ENCODE data around the gene TMC7. TPM values are rescaled to one million over a fixed set of nuclear protein-coding genes. Genes with fewer than 3 reads are reported as not detected.

Gene TMC7
- total RNA-seq, 1 donor from 2014 or later, result 3.6 TPM

- DNase-seq (ENCODE audit: low read depth in 2 of 2), result peak; percentile 45 to 72
Observed at GRCh38 chr16:19029980-19030379, 46.2 kb downstream of the TMC7 start.

GRCh38 chr16:19031738-19032137 is 48.0 kb downstream of the TMC7 start:
- no peak for DNase-seq (ENCODE audit: low read depth in 2 of 2)

GRCh38 chr16:19033761-19034160 is 50.0 kb downstream of the TMC7 start:
- no peak for DNase-seq (ENCODE audit: low read depth in 2 of 2)

- no peak for DNase-seq (ENCODE audit: low read depth in 2 of 2)
Observed at GRCh38 chr16:19040400-19040799, 56.7 kb downstream of the TMC7 start.

- no peak for DNase-seq (ENCODE audit: low read depth in 2 of 2)
Observed at GRCh38 chr16:19044769-19045168, 61.0 kb downstream of the TMC7 start.

- no peak for DNase-seq (ENCODE audit: low read depth in 2 of 2)
Observed at GRCh38 chr16:19046062-19046461, 62.3 kb downstream of the TMC7 start.

- peak; percentile 26 to 58 for DNase-seq (ENCODE audit: low read depth in 2 of 2)
Observed at GRCh38 chr16:19062706-19063105, 79.0 kb downstream of the TMC7 start.

- DNase-seq (ENCODE audit: low read depth in 2 of 2), result no peak
Observed at GRCh38 chr16:19066988-19067348, 83.2 kb downstream of the TMC7 start.

GRCh38 chr16:19067349-19068236 is 83.9 kb downstream of the TMC7 start, which contains the start of gene COQ7:
Gene COQ7 (plus strand): TSS chr16:19067614. CDS start chr16:19067665, 51 bp downstream.
- DNase-seq (ENCODE audit: low read depth in 2 of 2), result peak; percentile 100

GRCh38 chr16:19068237-19068815 is 84.6 kb downstream of the TMC7 start:
- no peak for DNase-seq (ENCODE audit: low read depth in 2 of 2)

GRCh38 chr16:19071811-19072777 is 88.4 kb downstream of the TMC7 start:
- DNase-seq (ENCODE audit: low read depth in 2 of 2), result peak; percentile 76 to 87

- DNase-seq (ENCODE audit: low read depth in 2 of 2), result no peak
Observed at GRCh38 chr16:19073344-19073743, 89.6 kb downstream of the TMC7 start.

GRCh38 chr16:19073863-19074262 is 90.1 kb downstream of the TMC7 start:
- no peak for DNase-seq (ENCODE audit: low read depth in 2 of 2)

- no peak for DNase-seq (ENCODE audit: low read depth in 2 of 2)
Observed at GRCh38 chr16:19075511-19075910, 91.8 kb downstream of the TMC7 start.

GRCh38 chr16:19077879-19078278 is 94.1 kb downstream of the TMC7 start:
- DNase-seq (ENCODE audit: low read depth in 2 of 2), result no peak

GRCh38 chr16:19083670-19084069 is 99.9 kb downstream of the TMC7 start:
- DNase-seq (ENCODE audit: low read depth in 2 of 2), result no peak

- no peak for DNase-seq (ENCODE audit: low read depth in 2 of 2)
Observed at GRCh38 chr16:19084139-19084538, 100.4 kb downstream of the TMC7 start.

GRCh38 chr16:19084879-19085278 is 101.1 kb downstream of the TMC7 start:
- DNase-seq (ENCODE audit: low read depth in 2 of 2), result no peak

- DNase-seq (ENCODE audit: low read depth in 2 of 2), result peak in 1 of 2 donors; percentile 20
Observed at GRCh38 chr16:19085679-19086200, 102.0 kb downstream of the TMC7 start.

- DNase-seq (ENCODE audit: low read depth in 2 of 2), result peak; percentile 91 to 94
Observed at GRCh38 chr16:19086322-19087199, 102.8 kb downstream of the TMC7 start.
